ENCODE data around the gene ANKRD29.
"Not testable (repeated sequence)": the region's sequence is repeated elsewhere in the genome, so short reads cannot be mapped to it uniquely, and the experiment has no call there.

Gene ANKRD29

DNA sequence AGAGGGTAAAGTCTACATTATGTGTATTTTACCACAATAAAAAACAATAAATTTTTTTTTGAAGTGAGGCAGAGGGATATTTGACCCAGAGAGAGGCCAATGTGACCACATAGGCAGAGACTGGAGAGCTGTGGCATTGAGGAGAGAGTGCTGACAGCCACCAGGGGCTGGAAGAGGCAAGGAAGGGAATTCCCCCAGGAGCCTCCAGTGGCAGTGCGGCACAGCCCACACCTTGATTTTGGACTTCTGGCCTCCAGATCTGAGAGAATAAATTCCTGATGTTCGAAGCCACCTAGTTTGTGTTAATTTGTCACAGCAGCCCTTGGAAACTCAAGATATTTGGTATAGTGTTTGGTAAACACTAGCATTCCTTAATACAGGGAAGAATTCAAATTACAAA is 22.7 kb downstream of the ANKRD29 start:
- TF ChIP-seq, protein P1, sequence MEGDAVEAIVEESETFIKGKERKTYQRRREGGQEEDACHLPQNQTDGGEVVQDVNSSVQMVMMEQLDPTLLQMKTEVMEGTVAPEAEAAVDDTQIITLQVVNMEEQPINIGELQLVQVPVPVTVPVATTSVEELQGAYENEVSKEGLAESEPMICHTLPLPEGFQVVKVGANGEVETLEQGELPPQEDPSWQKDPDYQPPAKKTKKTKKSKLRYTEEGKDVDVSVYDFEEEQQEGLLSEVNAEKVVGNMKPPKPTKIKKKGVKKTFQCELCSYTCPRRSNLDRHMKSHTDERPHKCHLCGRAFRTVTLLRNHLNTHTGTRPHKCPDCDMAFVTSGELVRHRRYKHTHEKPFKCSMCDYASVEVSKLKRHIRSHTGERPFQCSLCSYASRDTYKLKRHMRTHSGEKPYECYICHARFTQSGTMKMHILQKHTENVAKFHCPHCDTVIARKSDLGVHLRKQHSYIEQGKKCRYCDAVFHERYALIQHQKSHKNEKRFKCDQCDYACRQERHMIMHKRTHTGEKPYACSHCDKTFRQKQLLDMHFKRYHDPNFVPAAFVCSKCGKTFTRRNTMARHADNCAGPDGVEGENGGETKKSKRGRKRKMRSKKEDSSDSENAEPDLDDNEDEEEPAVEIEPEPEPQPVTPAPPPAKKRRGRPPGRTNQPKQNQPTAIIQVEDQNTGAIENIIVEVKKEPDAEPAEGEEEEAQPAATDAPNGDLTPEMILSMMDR (conservative IDR thresholded peaks at IDR 0.05; ENCODE audit: control insufficient read depth, insufficient read depth, low read depth, low read length), result no peak
- H3K4me3 ChIP-seq (ENCODE audit: control insufficient read depth, low read depth, low read length), result no peak overlapping the region
- no peak for DNase-seq (ENCODE audit: low read depth)

DNA sequence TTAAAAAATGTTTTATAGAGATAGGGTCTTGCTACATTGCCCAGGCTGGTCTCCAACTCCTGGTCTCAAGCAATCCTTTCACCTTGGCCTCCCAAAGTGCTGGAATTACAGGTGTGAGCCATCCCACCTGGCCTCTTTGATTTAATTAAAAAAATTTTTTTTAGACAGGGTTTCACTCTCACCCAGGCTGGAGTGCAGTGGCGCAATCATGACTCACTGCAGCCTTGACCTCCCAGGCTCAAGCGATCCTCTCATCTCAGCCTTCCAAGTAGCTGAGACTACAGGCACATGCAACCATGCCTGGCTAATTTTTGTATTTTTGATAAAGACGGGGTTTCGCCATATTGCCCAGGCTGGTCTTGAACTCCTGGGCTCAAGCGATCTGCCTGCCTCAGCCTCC is 26.3 kb downstream of the ANKRD29 start:
- DNase-seq (ENCODE audit: low read depth), result peak; percentile 49
- not testable (repeated sequence) for H3K4me3 ChIP-seq (ENCODE audit: control insufficient read depth, low read depth, low read length)

DNA sequence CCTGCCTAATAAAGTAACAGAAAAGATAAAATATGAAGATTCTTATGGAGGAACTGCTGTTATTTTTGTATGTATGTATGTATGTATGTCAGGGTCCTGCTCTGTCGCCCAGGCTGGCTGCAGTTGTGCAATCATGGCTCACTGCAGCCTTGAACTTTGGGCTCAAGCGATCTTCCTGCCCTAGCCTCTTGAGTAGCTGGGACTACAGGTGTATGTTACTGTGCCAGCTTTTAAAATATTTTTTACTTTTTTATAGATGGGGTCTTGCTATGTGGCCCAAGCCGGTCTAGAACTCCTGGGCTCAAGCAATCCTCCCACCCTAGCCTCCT is 26.7 kb downstream of the ANKRD29 start:
- H3K4me3 ChIP-seq (ENCODE audit: control insufficient read depth, low read depth, low read length), result no peak overlapping the region
- TF ChIP-seq, protein P1 (conservative IDR thresholded peaks at IDR 0.05; ENCODE audit: control insufficient read depth, insufficient read depth, low read depth, low read length), result no peak
- no peak for DNase-seq (ENCODE audit: low read depth)

DNA sequence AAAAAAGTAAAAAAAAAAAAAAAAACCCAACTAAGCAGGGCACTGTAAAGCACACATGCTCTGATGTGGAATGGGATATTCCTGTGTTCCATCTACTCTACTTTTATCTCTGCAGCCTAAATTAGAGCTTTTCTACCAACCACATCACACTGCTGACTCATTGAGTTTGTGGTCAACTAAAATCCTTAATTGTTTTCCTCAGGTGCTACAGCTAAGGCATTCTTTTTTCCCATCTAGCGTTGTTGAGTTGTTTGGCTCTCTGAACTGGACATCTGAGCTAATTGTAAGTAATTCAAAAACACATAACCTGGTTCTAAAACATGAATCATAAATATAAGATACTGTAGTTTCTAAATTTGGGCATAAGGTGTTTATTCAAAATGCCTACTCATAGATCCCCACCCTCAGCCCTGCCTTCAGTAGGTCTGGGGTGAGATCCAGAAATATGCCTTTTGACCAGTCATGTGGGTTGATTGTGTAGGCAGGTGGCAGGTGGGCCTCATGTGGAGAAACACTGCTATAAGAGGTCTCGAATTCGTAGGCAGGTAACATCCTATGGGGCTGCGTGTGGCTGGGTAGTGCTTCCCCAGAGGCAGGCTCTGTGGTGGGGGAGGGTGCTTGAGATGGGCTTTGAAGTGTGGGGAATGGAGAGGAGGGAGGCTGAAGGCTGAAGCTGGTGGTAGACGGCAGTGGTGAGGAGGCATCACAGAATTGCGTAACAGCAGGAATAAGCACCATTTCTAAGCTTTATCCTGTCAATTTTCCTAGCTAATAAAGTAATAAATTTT is 27.2 kb downstream of the ANKRD29 start:
- peak; percentile 38 for DNase-seq (ENCODE audit: low read depth)
- no peak overlapping the region for H3K4me3 ChIP-seq (ENCODE audit: control insufficient read depth, low read depth, low read length)
- TF ChIP-seq, protein P1 (conservative IDR thresholded peaks at IDR 0.05; ENCODE audit: control insufficient read depth, insufficient read depth, low read depth, low read length), result no peak

DNA sequence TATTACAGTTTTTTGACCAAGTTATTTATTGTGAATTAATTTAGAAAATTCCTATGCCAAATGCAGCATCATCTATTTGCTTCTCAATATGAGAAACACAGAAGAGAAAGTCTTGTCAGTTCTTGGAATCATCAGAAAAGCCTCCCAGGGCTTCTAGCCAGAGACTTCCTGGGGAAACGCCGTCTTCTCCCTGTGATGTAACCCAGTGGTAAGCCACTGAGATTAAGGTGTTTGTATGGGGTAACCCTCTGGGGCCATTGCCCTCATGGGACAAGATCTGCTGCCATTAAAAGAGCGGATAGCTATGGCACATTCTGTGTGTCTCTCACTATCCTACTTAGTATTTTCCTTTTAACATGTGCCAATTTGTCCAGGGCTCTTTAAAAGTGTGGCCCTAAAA is 28.0 kb downstream of the ANKRD29 start:
- TF ChIP-seq, protein P1 (conservative IDR thresholded peaks at IDR 0.05; ENCODE audit: control insufficient read depth, insufficient read depth, low read depth, low read length), result no peak
- no peak overlapping the region for H3K4me3 ChIP-seq (ENCODE audit: control insufficient read depth, low read depth, low read length)
- no peak for DNase-seq (ENCODE audit: low read depth)

DNA sequence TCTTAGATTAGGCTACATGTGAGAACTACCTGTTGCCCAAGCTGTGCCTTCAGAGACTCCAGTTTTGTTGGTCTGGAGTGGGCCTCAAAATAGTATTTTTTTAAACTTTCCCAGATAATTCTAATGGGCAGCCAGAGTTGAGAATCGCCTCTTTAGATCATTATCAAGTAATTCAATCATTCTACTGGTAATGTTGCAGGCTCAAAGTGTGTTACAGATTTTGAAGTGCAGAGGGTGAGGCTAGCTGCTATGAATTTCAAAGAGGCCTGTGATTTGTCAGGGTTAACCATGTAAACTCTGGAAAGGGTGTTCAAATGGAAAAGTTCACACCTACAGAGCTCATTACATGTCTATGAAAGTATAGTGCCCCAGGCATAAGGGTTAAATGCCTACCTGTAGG is 30.1 kb downstream of the ANKRD29 start:
- no peak overlapping the region for H3K4me3 ChIP-seq (ENCODE audit: control insufficient read depth, low read depth, low read length)
- no peak for DNase-seq (ENCODE audit: low read depth)
- TF ChIP-seq, protein P1 (conservative IDR thresholded peaks at IDR 0.05; ENCODE audit: control insufficient read depth, insufficient read depth, low read depth, low read length), result no peak

DNA sequence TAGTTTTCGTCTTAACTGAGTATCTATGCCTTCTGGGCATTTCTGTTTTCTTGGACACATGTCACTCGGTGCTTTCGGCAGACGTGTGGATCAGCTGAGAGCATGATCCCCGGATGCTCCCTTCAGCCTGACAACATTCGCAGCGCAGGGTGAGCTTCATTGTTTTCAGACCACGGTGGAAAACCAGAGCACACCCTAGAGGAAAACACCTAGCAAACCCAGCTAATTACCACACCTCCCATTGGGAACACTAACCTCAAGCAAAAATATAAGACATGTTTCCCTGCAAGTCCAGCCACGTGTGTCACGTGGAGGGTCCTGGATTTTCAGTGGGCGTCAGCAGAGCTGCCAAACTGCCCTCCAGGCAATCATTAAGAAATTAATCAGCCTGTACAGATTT is 31.0 kb downstream of the ANKRD29 start:
- no peak overlapping the region for H3K4me3 ChIP-seq (ENCODE audit: control insufficient read depth, low read depth, low read length)
- TF ChIP-seq, protein P1 (conservative IDR thresholded peaks at IDR 0.05; ENCODE audit: control insufficient read depth, insufficient read depth, low read depth, low read length), result no peak
- no peak for DNase-seq (ENCODE audit: low read depth)
